A673 (cell line): Measurements from ENCODE around the gene SAMD11. TPM values are rescaled to one million over a fixed set of nuclear protein-coding genes. Genes with fewer than 3 reads are reported as not detected.
A peak's percentile ranks its signal among the peaks of the same experiment; 100 is the strongest.

ENCODE experiments used
- BruUV-seq: library from RNA; stranded (reverse); fragments of 400-500 nt; replicated peaks from 2 replicates; lab custom pipeline; 2021; lab: Mats Ljungman, UMichigan
- CTCF ChIA-PET: fragments of 300-600 bp; sonication (Branson Sonifier 250); formaldehyde crosslinking; loops from one replicate; lab custom pipeline; 2022; ENCODE audit warnings: antibody characterized with exemption; lab: Charles Lee
- POLR2A ChIA-PET: fragments of 300-600 bp; sonication (Branson Sonifier 250); formaldehyde crosslinking; loops from one replicate; lab custom pipeline; 2022; ENCODE audit warnings: antibody characterized with exemption; ENCODE audit not compliant: low non-redundant PET; lab: Charles Lee
- DNase-seq: peaks from one replicate; pipeline ENCODE4 v3.0.0-alpha.2; 2015; ENCODE audit warnings: low spot score
- H3K27ac ChIP-seq: fragments of 200-600 bp; sonication (generic); 2 replicates; pipeline ENCODE4 v1.5.1; 2016; ENCODE audit warnings: mixed run types, low read depth, mild to moderate bottlenecking, mixed read lengths, antibody characterized with exemption, low read length; ENCODE audit not compliant: poor library complexity, severe bottlenecking
- H3K27me3 ChIP-seq: fragments of 200-600 bp; sonication (generic); replicated peaks from 2 replicates; pipeline ENCODE4 v1.6.1; 2017; ENCODE audit warnings: mixed run types, low read depth, mild to moderate bottlenecking, mixed read lengths, antibody characterized with exemption, low read length; ENCODE audit not compliant: insufficient read depth, poor library complexity
- H3K36me3 ChIP-seq: fragments of 200-600 bp; sonication (generic); 2 replicates; pipeline ENCODE4 v1.6.1; 2016; ENCODE audit warnings: mixed run types, mild to moderate bottlenecking, mixed read lengths, antibody characterized with exemption, low read length; ENCODE audit not compliant: insufficient read depth, poor library complexity, severe bottlenecking
- H3K4me1 ChIP-seq: fragments of 200-600 bp; sonication (generic); 2 replicates; pipeline ENCODE4 v1.6.1; 2017; ENCODE audit warnings: mixed run types, mild to moderate bottlenecking, mixed read lengths, antibody characterized with exemption, low read length; ENCODE audit not compliant: insufficient read depth, poor library complexity, severe bottlenecking
- H3K4me3 ChIP-seq: fragments of 200-600 bp; sonication (generic); 2 replicates; pipeline ENCODE4 v1.5.1; 2016; ENCODE audit warnings: low read depth, mixed run types, mild to moderate bottlenecking, mixed read lengths, low read length; ENCODE audit not compliant: poor library complexity, severe bottlenecking
- H3K9me3 ChIP-seq: fragments of 200-600 bp; sonication (generic); 2 replicates; pipeline ENCODE4 v1.6.1; 2016; ENCODE audit warnings: mixed run types, low read depth, mild to moderate bottlenecking, mixed read lengths, antibody characterized with exemption, low read length; ENCODE audit not compliant: poor library complexity, severe bottlenecking
- EZH2 ChIP-seq: fragments of 200-600 bp; sonication (generic); IDR thresholded peaks from 2 replicates; pipeline ENCODE4 v1.6.1; 2017; ENCODE audit warnings: borderline replicate concordance, low read depth, mild to moderate bottlenecking, mixed read lengths, antibody characterized with exemption, low read length; ENCODE audit not compliant: poor library complexity, severe bottlenecking
- intact Hi-C: fragments of 100-400 bp; cut with micrococcal nuclease; formaldehyde crosslinking; loops from one replicate; pipeline ENCODE4 v1.10.0; 2022; ENCODE audit not compliant: unreplicated experiment
- total RNA-seq: library from RNA; stranded (reverse); gene quantifications from 2 replicates; pipeline ENCODE4 v1.2.3, GENCODE V29; 2021
- TF ChIP-seq, protein P1 (sequence below): fragments of 300-800, 200-600 bp; sonication (generic); conservative IDR thresholded peaks from 2 replicates; pipeline ENCODE4 v1.5.1; 2017; ENCODE audit warnings: low read depth, mild to moderate bottlenecking, antibody characterized with exemption, low read length, moderate library complexity, mixed read lengths

SAMD11 gene
- total RNA-seq, 1 experiment from 2014 or later = 28.4 TPM

DNA sequence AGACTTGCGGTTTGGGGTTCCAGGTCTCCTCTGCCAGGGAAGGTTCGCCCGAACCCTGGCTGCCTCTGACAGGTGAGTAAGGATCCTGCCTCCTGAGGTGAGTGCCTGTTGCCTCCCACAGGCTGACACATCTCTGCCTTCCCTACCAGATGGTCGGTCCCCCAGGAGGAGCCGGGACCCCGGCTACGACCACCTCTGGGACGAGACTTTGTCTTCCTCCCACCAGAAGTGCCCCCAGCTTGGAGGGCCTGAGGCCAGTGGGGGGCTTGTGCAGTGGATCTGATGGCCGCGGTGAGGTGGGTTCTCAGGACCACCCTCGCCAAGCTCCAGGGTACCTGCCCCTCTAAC lies 50.5 kb downstream of the SAMD11 start:
- POLR2A ChIA-PET = no interaction called here
- CTCF ChIA-PET = no interaction called here

DNA sequence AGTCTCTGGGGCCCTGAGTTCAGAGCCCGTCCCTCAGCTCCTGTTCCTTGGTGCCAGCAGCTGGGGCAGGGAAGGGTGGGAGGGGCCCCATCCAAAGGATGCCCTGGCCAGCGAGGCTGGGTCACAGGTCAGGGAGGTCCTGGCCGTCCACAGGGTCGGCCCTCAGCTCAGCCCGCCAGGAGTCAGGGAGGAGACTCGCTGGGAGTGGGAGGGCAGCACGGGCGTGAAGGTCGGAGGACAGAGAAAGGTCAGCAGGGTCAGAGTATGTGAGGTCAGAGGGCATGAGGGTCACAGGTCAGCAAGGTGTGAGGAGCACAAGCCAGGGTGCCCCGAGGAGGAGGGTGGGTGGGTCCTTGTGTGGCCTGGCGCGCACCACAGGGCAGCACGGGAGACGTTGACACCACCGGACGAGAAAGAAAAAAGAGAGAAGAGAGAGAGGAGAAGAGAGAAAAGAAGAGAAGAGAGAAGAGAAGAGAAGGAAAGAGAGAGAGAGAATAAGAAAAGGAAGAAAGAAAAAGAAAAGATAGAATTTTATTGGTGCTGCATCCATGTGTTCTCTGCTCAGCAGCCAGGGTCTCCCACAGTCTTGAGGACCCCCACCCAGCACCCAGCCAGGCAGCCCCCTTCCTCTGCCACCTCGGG lies 51.1 kb downstream of the SAMD11 start:
- Histone ChIP-seq H3K27me3 (peaks cover 25% of the 10 kb centered on the region), H3K4me1 (peaks cover 8% of the 10 kb centered on the region), H3K9me3 (no peaks in the 10 kb centered on the region), H3K27ac (no peak overlapping the region), H3K4me3 (no peak overlapping the region), H3K36me3 (no peaks in the 10 kb centered on the region)
- DNase-seq = no peak
- intact Hi-C loops = loop anchor here (5.0 kb wide), 1 partner anchor 108 kb away; no protein-coding TSS in a partner anchor
- ChIA-PET POLR2A (no interaction called here), CTCF (no interaction called here)
- BruUV-seq = no TSS peak
- TF ChIP-seq, protein P1, sequence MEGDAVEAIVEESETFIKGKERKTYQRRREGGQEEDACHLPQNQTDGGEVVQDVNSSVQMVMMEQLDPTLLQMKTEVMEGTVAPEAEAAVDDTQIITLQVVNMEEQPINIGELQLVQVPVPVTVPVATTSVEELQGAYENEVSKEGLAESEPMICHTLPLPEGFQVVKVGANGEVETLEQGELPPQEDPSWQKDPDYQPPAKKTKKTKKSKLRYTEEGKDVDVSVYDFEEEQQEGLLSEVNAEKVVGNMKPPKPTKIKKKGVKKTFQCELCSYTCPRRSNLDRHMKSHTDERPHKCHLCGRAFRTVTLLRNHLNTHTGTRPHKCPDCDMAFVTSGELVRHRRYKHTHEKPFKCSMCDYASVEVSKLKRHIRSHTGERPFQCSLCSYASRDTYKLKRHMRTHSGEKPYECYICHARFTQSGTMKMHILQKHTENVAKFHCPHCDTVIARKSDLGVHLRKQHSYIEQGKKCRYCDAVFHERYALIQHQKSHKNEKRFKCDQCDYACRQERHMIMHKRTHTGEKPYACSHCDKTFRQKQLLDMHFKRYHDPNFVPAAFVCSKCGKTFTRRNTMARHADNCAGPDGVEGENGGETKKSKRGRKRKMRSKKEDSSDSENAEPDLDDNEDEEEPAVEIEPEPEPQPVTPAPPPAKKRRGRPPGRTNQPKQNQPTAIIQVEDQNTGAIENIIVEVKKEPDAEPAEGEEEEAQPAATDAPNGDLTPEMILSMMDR = no peak

More for the DNA sequence above, 50.5 kb downstream of the SAMD11 start:
- Histone ChIP-seq H3K4me3 (no peak overlapping the region), H3K27ac (no peak overlapping the region), H3K4me1 (peaks cover 8% of the 10 kb centered on the region), H3K9me3 (no peaks in the 10 kb centered on the region), H3K36me3 (no peaks in the 10 kb centered on the region), H3K27me3 (peaks cover 25% of the 10 kb centered on the region)
- intact Hi-C loops = no loop called here
- no TSS peak for BruUV-seq
- TF ChIP-seq, protein P1 = no peak
- TF ChIP-seq EZH2 = no peak
- DNase-seq = no peak

- H3K9me3 ChIP-seq = no peaks in the 10 kb centered on the region
- no peak for TF ChIP-seq EZH2
- TF ChIP-seq, protein P1 = no peak
- intact Hi-C loops = loop anchor here (5.0 kb wide), 1 partner anchor 108 kb away; no protein-coding TSS in a partner anchor
- no peak overlapping the region for H3K27ac ChIP-seq
- H3K27me3 ChIP-seq = peaks cover 20% of the 10 kb centered on the region
- POLR2A ChIA-PET = no interaction called here
- DNase-seq = no peak
- H3K36me3 ChIP-seq = no peaks in the 10 kb centered on the region
- peaks cover 8% of the 10 kb centered on the region for H3K4me1 ChIP-seq
- BruUV-seq = no TSS peak
- H3K4me3 ChIP-seq = peak overlapping the region; percentile 48
- CTCF ChIA-PET = no interaction called here
Measured at GRCh38 chr1:975365-975764, 51.6 kb downstream of the SAMD11 start.
